Lung (tissue), 12 donors: Measurements from ENCODE around the gene RGS7. TPM values are rescaled to one million over a fixed set of nuclear protein-coding genes. Genes with fewer than 3 reads are reported as not detected.

ENCODE experiments used
- ATAC-seq: fragments of 200-7000 bp; cut with Tn5 transposase; one replicate; pipeline ENCODE4 v1.9.1; 2020; ENCODE audit warnings: moderate number of reproducible peaks; ENCODE audit not compliant: insufficient read depth, low FRiP score
- DNase-seq, 3 donors: peaks; one replicate each; pipeline ENCODE4 v3.0.0-alpha.2; 2013 to 2017
- H3K27ac ChIP-seq, 2 donors: one replicate each; pipeline ENCODE4 v1.5.1; 2013; ENCODE audit warnings: mild to moderate bottlenecking in 2 of 2, moderate library complexity in 2 of 2, control low read depth in 1 of 2, inconsistent platforms in 1 of 2, low read depth in 1 of 2, low read length in 1 of 2
- H3K27me3 ChIP-seq, 3 donors: one replicate each; pipeline ENCODE4 v1.5.1; 2013; ENCODE audit warnings: low read length in 2 of 3; ENCODE audit not compliant: control insufficient read depth in 3 of 3, insufficient read depth in 3 of 3
- H3K36me3 ChIP-seq, 4 donors: one replicate each; pipeline ENCODE4 v1.5.1; 2013; ENCODE audit warnings: low read length in 4 of 4, mild to moderate bottlenecking in 1 of 4, moderate library complexity in 1 of 4; ENCODE audit not compliant: control insufficient read depth in 4 of 4, insufficient read depth in 4 of 4
- H3K4me1 ChIP-seq, 5 donors: one replicate each; pipeline ENCODE4 v1.5.1; 2013; ENCODE audit warnings: low read length in 5 of 5, mild to moderate bottlenecking in 2 of 5, moderate library complexity in 1 of 5; ENCODE audit not compliant: control insufficient read depth in 5 of 5, insufficient read depth in 5 of 5
- H3K4me3 ChIP-seq: one replicate; pipeline ENCODE4 v1.5.1; 2013; ENCODE audit warnings: mild to moderate bottlenecking, control low read depth, moderate library complexity
- H3K9ac ChIP-seq, 2 donors: one replicate each; pipeline ENCODE4 v1.5.1; 2013; ENCODE audit warnings: low read length in 2 of 2, control low read depth in 1 of 2; ENCODE audit not compliant: insufficient read depth in 1 of 2
- H3K9me3 ChIP-seq, 4 donors: one replicate each; pipeline ENCODE4 v1.5.1; 2013; ENCODE audit warnings: low read length in 3 of 4, mild to moderate bottlenecking in 1 of 4, moderate library complexity in 1 of 4; ENCODE audit not compliant: control insufficient read depth in 4 of 4, insufficient read depth in 3 of 4
- WGBS, 2 donors: extraction: QIAGEN DNeasy Blood & Tissue Kit; methylation state at CpG; one replicate each; pipeline ENCODE4 v1.1.7; 2013; 5-methylcytosine and 5-hydroxymethylcytosine counted together
- polyA plus RNA-seq, 2 donors: library from polyadenylated mRNA; stranded (reverse); fragments of 200-250 nt; gene quantifications; one replicate each; pipeline ENCODE4 v1.2.1, GENCODE V29; 2013
- total RNA-seq, 2 donors: library from RNA; depleted of rRNA in 1 of 2; stranded (reverse); fragments of >200 nt in 1 of 2; gene quantifications; one replicate each; pipeline ENCODE4 v1.2.1, GENCODE V29; 2014 to 2021
- TF ChIP-seq, protein P1 (sequence below): IDR thresholded peaks from 2 replicates; pipeline ENCODE4 v1.5.1; 2012; ENCODE audit warnings: mild to moderate bottlenecking; ENCODE audit errors: control extremely low read depth, extremely low read depth
- donor health status: control.
- donor health status: control.
- donor health status: Bipolar disorder and iron deficiency.
- donor health status: healthy.
- donor health status: DM: yes; HTN: yes; CAD: no.

The RGS7 gene
- total and polyA plus RNA-seq, 4 donors: 0.06 to 0.25 (median 0.08) TPM; not detected in 1

DNA sequence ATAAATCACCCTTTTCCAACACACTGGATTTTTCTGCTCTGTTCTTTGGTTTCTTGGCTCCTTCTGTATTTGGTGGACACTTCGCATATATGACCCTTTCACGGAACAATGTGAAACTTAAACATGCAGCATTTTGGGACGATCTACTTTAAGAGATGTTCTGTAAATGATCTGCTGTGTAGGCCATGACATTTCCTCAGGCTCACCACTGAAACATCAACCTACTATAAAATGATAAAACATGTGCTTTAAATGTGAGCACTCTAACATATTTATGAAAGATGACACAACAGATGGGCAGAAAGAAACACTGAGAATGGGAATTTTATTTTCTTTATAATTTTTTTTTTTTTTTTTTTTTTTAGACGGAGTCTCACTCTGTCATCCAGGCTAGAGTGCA is 428.7 kb downstream of the RGS7 start:
- no peaks in the 10 kb centered on the region for H3K36me3 ChIP-seq
- no peaks in the 10 kb centered on the region for H3K27me3 ChIP-seq
- ATAC-seq (no peak), DNase-seq (no peak)
- TF ChIP-seq, protein P1, sequence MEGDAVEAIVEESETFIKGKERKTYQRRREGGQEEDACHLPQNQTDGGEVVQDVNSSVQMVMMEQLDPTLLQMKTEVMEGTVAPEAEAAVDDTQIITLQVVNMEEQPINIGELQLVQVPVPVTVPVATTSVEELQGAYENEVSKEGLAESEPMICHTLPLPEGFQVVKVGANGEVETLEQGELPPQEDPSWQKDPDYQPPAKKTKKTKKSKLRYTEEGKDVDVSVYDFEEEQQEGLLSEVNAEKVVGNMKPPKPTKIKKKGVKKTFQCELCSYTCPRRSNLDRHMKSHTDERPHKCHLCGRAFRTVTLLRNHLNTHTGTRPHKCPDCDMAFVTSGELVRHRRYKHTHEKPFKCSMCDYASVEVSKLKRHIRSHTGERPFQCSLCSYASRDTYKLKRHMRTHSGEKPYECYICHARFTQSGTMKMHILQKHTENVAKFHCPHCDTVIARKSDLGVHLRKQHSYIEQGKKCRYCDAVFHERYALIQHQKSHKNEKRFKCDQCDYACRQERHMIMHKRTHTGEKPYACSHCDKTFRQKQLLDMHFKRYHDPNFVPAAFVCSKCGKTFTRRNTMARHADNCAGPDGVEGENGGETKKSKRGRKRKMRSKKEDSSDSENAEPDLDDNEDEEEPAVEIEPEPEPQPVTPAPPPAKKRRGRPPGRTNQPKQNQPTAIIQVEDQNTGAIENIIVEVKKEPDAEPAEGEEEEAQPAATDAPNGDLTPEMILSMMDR: no peak
- H3K27ac ChIP-seq: no peak overlapping the region
- no peak overlapping the region for H3K9ac ChIP-seq
- H3K4me1 ChIP-seq: no peaks in the 10 kb centered on the region
- H3K4me3 ChIP-seq: no peak overlapping the region
- H3K9me3 ChIP-seq: peaks cover 0 to 3% (median 0%) of the 10 kb centered on the region in 4 donors
- 90 to 96% methylated on average over 4 of the region's 4 CpGs for WGBS, 2 donors

DNA sequence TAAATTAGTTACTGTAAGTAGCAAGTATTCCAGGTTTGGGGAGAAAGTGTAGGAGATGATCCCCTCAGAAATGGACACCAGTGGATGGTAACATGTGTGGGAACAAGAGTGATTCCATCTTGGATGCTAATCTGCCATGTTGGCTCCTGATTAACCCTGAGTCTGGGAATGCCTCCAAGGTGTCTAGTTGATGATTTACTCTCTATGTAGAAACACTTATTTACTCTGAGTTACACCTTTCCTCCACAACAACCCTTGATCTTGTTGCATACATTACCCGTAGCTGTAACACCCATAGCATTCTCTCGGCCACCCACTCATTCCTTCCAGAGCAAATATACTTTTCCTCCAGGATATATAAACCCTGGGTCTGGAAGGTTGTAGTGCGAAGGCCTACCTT is 429.2 kb downstream of the RGS7 start:
- no peak for ATAC-seq
- Histone ChIP-seq H3K4me1 (no peaks in the 10 kb centered on the region), H3K36me3 (no peaks in the 10 kb centered on the region), H3K27ac (no peak overlapping the region), H3K27me3 (no peaks in the 10 kb centered on the region), H3K9me3 (peaks cover 0 to 3% (median 0%) of the 10 kb centered on the region in 4 donors), H3K9ac (no peak overlapping the region), H3K4me3 (no peak overlapping the region)
- no peak for DNase-seq
- TF ChIP-seq, protein P1: no peak
- WGBS, 2 donors: 64 to 88% methylated on average over 3 of the region's 3 CpGs

DNA sequence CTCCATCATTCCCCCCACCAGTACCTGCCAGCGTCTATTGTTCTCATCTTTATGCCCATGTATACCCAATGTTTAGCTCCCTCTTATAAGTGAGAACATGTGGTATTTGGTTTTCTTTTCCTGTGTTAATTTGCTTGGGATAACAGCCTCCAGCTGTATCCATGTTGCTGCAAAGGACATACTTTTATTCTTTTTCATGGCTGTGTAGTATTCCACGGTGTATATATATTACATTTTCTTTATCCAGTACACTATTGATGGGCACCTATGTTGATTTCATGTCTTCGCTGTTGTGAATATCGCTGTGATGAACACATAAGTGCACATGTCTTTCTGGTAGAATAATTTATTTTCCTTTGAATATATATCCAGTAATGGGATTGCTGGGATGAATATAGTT is 431.7 kb downstream of the RGS7 start:
- Histone ChIP-seq H3K9me3 (peaks cover 0 to 5% (median 0%) of the 10 kb centered on the region in 4 donors), H3K27ac (no peak overlapping the region), H3K4me1 (no peaks in the 10 kb centered on the region), H3K4me3 (no peak overlapping the region), H3K27me3 (no peaks in the 10 kb centered on the region), H3K36me3 (no peaks in the 10 kb centered on the region), H3K9ac (no peak overlapping the region)
- WGBS, 2 donors: 80 to 87% methylated on average over 4 of the region's 4 CpGs
- no peak for DNase-seq
- no peak for ATAC-seq
- TF ChIP-seq, protein P1: no peak

DNA sequence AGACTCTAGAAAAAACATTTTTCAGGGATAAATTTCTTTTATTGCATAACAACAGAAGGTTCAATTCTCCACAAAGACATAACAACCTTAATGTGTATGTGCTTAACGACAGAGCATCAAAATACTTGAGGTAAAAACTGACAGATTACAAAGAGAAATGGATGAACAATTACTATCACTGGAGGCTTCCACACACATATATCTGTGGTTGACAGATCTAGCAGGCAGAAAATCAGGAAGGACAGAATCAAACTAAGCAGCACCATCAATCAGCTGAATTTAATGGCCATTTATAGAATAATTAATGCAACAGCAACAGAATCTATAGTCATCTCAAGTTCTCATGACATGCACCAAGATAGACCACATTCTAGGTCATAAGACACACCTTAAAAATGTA is 439.0 kb downstream of the RGS7 start:
- TF ChIP-seq, protein P1: no peak
- ATAC-seq: no peak
- Histone ChIP-seq H3K27me3 (no peaks in the 10 kb centered on the region), H3K9me3 (peaks cover 0 to 3% (median 0%) of the 10 kb centered on the region in 4 donors), H3K9ac (no peak overlapping the region), H3K4me1 (no peaks in the 10 kb centered on the region), H3K27ac (no peak overlapping the region), H3K4me3 (no peak overlapping the region), H3K36me3 (no peaks in the 10 kb centered on the region)
- 78 to 93% methylated on average over 1 of the region's 1 CpG for WGBS, 2 donors
- no peak for DNase-seq
